Subcutaneous adipose tissue (tissue), 4 donors: ENCODE data around the gene SCNN1G. TPM values are rescaled to one million over a fixed set of nuclear protein-coding genes. Genes with fewer than 3 reads are reported as not detected.

Experiments used
- total RNA-seq, 4 donors: library from RNA; depleted of rRNA; stranded (reverse); fragments of >200 nt; gene quantifications; one replicate each; pipeline ENCODE4 v1.1.0, GENCODE V29; 2016
- TF ChIP-seq, protein P1 (sequence below): fragments of 450-650 bp; IDR thresholded peaks from one replicate; pipeline ENCODE4 v1.5.1; 2016; ENCODE audit warnings: low read depth, mild to moderate bottlenecking, control low read depth, antibody characterized with exemption, moderate library complexity

SCNN1G gene
- total RNA-seq, 4 donors from 2014 or later = 0.22 TPM; not detected in 3

- TF ChIP-seq, protein P1, sequence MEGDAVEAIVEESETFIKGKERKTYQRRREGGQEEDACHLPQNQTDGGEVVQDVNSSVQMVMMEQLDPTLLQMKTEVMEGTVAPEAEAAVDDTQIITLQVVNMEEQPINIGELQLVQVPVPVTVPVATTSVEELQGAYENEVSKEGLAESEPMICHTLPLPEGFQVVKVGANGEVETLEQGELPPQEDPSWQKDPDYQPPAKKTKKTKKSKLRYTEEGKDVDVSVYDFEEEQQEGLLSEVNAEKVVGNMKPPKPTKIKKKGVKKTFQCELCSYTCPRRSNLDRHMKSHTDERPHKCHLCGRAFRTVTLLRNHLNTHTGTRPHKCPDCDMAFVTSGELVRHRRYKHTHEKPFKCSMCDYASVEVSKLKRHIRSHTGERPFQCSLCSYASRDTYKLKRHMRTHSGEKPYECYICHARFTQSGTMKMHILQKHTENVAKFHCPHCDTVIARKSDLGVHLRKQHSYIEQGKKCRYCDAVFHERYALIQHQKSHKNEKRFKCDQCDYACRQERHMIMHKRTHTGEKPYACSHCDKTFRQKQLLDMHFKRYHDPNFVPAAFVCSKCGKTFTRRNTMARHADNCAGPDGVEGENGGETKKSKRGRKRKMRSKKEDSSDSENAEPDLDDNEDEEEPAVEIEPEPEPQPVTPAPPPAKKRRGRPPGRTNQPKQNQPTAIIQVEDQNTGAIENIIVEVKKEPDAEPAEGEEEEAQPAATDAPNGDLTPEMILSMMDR = no peak
Measured at GRCh38 chr16:23229714-23230113, 47.2 kb downstream of the SCNN1G start.

GRCh38 chr16:23232806-23233205 is 50.3 kb downstream of the SCNN1G start:
- TF ChIP-seq, protein P1 = no peak

DNA sequence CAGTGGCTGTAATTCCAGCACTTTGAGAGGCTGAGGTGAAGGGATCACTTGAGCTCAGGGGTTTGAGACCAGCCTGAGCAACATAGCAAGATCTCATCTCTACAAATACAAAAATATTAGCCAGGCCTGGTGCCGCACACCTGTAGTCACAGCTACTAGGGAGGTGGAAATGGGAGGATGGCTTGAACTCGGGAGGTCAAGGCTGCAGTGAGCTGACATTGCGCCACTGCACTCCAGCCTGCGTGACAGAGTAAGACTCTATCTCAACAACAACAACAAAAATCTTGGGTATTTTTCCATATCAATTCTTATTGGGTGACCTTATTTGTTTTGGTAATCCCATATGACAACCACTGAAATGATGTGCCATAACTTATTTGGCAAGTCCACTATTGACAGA is 52.6 kb downstream of the SCNN1G start:
- TF ChIP-seq, protein P1 = no peak

DNA sequence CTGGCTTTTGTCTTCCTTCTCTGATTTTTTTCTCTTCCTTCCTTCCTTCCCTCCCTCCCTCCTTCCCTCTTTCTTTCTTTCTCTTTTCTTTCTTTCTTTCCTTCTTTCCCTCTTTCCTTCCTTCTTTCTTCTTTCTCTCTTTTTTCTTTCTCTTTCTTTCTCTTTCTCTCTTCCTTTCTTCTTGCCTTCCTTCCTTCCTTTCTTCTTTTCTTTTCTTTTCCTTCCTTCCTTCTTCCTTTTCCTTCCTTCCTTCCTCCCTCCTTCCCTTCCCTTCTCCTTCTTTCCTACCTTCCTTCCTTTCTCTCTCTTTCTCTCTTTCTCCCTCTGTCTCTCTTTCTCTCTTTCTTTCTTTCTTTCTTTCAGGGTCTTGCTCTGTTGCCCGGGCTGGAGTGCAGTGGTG is 54.4 kb downstream of the SCNN1G start:
- TF ChIP-seq, protein P1 = no peak

GRCh38 chr16:23240994-23241393 is 58.4 kb downstream of the SCNN1G start:
- TF ChIP-seq, protein P1 = no peak

- TF ChIP-seq, protein P1 = no peak
Measured at GRCh38 chr16:23244122-23244521, 61.6 kb downstream of the SCNN1G start.

DNA sequence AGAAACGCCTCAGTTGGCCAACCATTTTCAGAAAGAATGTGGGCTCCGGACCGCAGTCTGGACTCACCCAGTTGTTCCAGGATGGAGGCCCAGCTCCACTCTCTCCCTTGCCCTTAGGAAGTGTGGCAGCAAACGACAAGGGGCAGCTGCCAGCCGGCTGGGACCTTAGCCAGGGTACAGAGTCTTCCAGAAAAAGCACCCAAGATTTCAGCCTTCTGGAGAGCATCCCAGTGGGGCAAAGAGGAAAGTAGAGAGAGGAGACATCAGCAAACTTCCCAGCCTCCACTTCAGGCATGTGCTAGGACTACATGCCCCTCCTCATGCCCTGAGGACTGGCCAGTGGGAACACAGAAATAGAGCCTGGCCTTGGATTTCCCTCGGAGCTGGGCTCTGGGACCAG is 62.7 kb downstream of the SCNN1G start:
- TF ChIP-seq, protein P1 = no peak
